Ovary (tissue), 9 donors: Measurements from ENCODE around the gene PCSK5. TPM values are rescaled to one million over a fixed set of nuclear protein-coding genes. Genes with fewer than 3 reads are reported as not detected.

Experiments used
- DNase-seq, 5 donors: peaks; one replicate each; pipeline ENCODE4 v3.0.0-alpha.2; 2019 to 2020
- H3K27ac ChIP-seq, 2 donors: fragments of 200-600 bp; one replicate each; pipeline versions ENCODE4 v1.5.1 to v1.8.0; 2019 to 2022
- H3K27me3 ChIP-seq: fragments of 200-600 bp; one replicate; pipeline ENCODE4 v1.8.0; 2022
- H3K36me3 ChIP-seq: fragments of 200-600 bp; sonication (generic); one replicate; pipeline ENCODE4 v1.5.1; 2019
- H3K4me1 ChIP-seq: one replicate; pipeline ENCODE4 v1.8.1; 2013; ENCODE audit warnings: mild to moderate bottlenecking, moderate library complexity; ENCODE audit not compliant: insufficient read depth
- H3K4me3 ChIP-seq: fragments of 200-600 bp; sonication (generic); one replicate; pipeline ENCODE4 v1.5.1; 2017
- H3K9me3 ChIP-seq, 2 donors: fragments of 200-600 bp in 1 of 2; sonication (generic) in 1 of 2; one replicate each; pipeline versions ENCODE4 v1.5.1 to v1.8.1; 2013 to 2019; ENCODE audit warnings: mild to moderate bottlenecking in 1 of 2, moderate library complexity in 1 of 2
- EP300 ChIP-seq: sonication (generic); formaldehyde crosslinking; IDR thresholded peaks from one replicate; pipeline ENCODE4 v1.6.1; 2017; ENCODE audit warnings: antibody characterized with exemption
- POLR2A ChIP-seq: fragments of 450-650 bp; IDR thresholded peaks from one replicate; pipeline ENCODE4 v1.6.1; 2017; ENCODE audit warnings: antibody characterized with exemption, mild to moderate bottlenecking, moderate library complexity
- WGBS, 3 donors: extraction: QIAGEN DNeasy Blood & Tissue Kit in 1 of 3; methylation state at CpG; one replicate each; pipeline versions ENCODE4 v1.1.5 to v1.1.7; 2013 to 2017; 5-methylcytosine and 5-hydroxymethylcytosine counted together
- intact Hi-C, 4 donors: fragments of 100-400 bp; cut with DNase I; formaldehyde crosslinking; loops; one replicate each; pipeline versions ENCODE4 v1.11.0 to v1.15.1; 2022 to 2023
- polyA plus RNA-seq, 2 donors: library from polyadenylated mRNA; stranded (reverse); fragments of 200-250 nt in 1 of 2; fragments of 350-450 nt in 1 of 2; fragmentation: Illumina TruSeq in 1 of 2; extraction: RNeasy Lipid Tissue Mini Kit (QIAGEN cat#74804) in 1 of 2; gene quantifications; one replicate each; pipeline ENCODE4 v1.2.3, GENCODE V29; 2013 to 2014
- total RNA-seq, 7 donors: library from RNA; depleted of rRNA in 2 of 7; stranded (reverse); fragments of >200 nt in 2 of 7; fragmentation: NEBNext Ultra II Directional in 3 of 7; extraction: Animal tissue kit (Norgen Biotek cat#: 25700) in 3 of 7; gene quantifications; one replicate each; pipeline versions ENCODE4 v1.1.0 to v1.2.4, GENCODE V29; 2016 to 2023
- TF ChIP-seq, protein P1 (sequence below), 3 donors: fragments of 450-650 bp in 2 of 3; fragments of 200-600 bp in 1 of 3; IDR thresholded peaks; one replicate each; pipeline versions ENCODE4 v1.5.1 to v1.8.0; 2016 to 2022; ENCODE audit warnings: antibody characterized with exemption in 3 of 3, mild to moderate bottlenecking in 1 of 3
- donor health status: DM: no; HTN: no; CAD: no; lungs with moderate emphysema.
- donor health status: DM: no; HTN: no; CAD: no.
- donor health status: Bipolar disorder and iron deficiency.
- donor health status: DM: yes; HTN: yes; CAD: no.
- donor health status: DM: no; HTN: no; CAD: no.
- donor health status: DM: yes; HTN: yes; CAD: no.

The PCSK5 gene
- total and polyA plus RNA-seq, 9 donors: 12.7 to 41.8 (median 28.3) TPM

DNA sequence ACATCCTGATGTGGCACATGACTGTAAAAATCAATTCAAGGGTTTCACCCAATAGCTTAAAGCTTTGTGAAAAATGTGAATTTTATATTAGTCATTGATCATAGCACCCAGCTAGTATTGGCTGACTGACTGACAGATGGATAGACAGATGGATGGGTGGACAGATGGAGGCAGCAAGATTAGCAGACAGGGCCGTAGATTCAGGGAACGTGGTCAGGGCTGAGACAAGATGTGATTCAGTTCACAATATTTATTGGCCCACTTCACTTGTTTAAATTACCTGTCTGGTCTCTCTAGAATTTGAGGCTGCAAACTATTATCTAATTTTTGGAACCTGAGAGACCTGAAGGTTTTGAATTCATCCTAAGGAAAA lies 12.0 kb upstream of the PCSK5 start:
- no peak for DNase-seq
- TF ChIP-seq POLR2A (no peak), EP300 (no peak)
- TF ChIP-seq, protein P1, sequence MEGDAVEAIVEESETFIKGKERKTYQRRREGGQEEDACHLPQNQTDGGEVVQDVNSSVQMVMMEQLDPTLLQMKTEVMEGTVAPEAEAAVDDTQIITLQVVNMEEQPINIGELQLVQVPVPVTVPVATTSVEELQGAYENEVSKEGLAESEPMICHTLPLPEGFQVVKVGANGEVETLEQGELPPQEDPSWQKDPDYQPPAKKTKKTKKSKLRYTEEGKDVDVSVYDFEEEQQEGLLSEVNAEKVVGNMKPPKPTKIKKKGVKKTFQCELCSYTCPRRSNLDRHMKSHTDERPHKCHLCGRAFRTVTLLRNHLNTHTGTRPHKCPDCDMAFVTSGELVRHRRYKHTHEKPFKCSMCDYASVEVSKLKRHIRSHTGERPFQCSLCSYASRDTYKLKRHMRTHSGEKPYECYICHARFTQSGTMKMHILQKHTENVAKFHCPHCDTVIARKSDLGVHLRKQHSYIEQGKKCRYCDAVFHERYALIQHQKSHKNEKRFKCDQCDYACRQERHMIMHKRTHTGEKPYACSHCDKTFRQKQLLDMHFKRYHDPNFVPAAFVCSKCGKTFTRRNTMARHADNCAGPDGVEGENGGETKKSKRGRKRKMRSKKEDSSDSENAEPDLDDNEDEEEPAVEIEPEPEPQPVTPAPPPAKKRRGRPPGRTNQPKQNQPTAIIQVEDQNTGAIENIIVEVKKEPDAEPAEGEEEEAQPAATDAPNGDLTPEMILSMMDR (IDR thresholded peaks at IDR 0.05): no peak
- H3K9me3 ChIP-seq: no peaks in the 10 kb centered on the region
- H3K27ac ChIP-seq: no peak overlapping the region
- no peaks in the 10 kb centered on the region for H3K36me3 ChIP-seq
- intact Hi-C loops: no loop called here
- H3K4me1 ChIP-seq: peaks cover 1% of the 10 kb centered on the region
- WGBS, 3 donors: 84 to 90% (median 88%) methylated on average over 2 of the region's 2 CpGs
- H3K27me3 ChIP-seq: no peaks in the 10 kb centered on the region
- H3K4me3 ChIP-seq: no peak overlapping the region

DNA sequence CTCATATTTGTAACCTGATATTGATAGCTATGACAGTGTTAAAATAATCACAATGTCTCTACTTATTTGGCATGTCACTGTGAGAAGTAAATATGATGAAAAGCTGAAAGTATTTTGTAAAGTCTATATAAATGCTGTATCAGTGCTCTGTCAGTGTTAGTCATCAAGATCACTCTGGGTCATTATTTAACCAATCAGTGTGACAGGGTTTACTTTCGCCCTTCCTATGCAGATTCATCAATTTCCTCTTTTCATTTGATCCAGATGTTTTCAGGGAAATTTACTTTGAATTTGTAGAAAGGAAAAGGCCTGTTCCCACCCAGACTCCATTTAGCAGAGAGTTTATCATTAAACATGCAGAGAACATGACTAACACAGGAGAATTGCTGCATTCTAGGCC lies 9.9 kb upstream of the PCSK5 start:
- Histone ChIP-seq H3K36me3 (no peaks in the 10 kb centered on the region), H3K27me3 (no peaks in the 10 kb centered on the region), H3K27ac (no peak overlapping the region), H3K4me1 (peaks cover 1% of the 10 kb centered on the region), H3K9me3 (no peaks in the 10 kb centered on the region), H3K4me3 (no peak overlapping the region)
- TF ChIP-seq, protein P1 (IDR thresholded peaks at IDR 0.05): no peak
- TF ChIP-seq POLR2A (no peak), EP300 (no peak)
- 87 to 100% (median 95%) methylated on average over 1 of the region's 1 CpG for WGBS, 3 donors
- intact Hi-C loops: no loop called here
- no peak for DNase-seq

DNA sequence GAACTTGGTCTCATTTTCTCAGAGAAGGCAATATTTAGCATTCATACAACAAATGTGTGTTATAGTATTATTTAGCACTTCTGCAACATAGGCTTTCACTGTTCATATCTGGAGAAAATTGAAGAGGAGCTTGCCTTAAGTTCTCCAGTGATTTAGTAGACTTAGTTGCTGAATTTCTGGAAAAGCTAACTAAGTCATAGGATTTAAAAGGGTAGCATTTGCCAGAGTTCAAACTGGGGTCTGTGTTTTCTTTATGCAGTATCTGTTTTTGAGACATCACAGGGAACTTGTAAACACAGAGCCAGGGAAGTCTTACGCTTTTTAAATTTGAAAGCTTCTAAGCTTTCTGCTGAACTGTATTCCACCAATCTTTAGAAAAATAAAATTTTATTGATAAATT lies 8.7 kb upstream of the PCSK5 start:
- Histone ChIP-seq H3K4me3 (no peak overlapping the region), H3K9me3 (no peaks in the 10 kb centered on the region), H3K4me1 (peaks cover 1% of the 10 kb centered on the region), H3K27ac (peak overlapping the region in 1 of 2 donors; percentile 6), H3K36me3 (no peaks in the 10 kb centered on the region), H3K27me3 (no peaks in the 10 kb centered on the region)
- DNase-seq: no peak
- intact Hi-C loops: no loop called here
- TF ChIP-seq, protein P1 (IDR thresholded peaks at IDR 0.05): no peak
- WGBS, 3 donors: 15 to 24% (median 18%) methylated on average over 1 of the region's 1 CpG

DNA sequence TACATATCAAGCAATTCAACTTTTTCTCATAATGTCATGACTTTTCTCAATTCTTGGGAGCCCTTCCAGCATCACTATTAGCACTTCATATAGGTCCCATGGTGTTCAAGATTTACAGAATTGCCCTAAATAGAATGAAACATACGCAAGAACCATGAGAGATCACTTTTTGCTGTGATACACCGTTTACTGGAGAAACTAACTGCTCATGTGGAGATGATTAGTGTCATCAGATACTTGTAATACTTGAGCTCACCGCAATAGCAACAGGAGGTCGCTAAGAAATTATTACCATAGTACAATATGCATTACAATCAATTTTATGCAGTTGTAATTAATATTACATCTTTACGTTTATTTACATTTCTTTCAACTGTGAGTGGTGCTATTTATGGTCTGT lies 4.8 kb upstream of the PCSK5 start:
- peaks cover 1% of the 10 kb centered on the region for H3K4me1 ChIP-seq
- TF ChIP-seq EP300: no peak
- no peak for TF ChIP-seq POLR2A
- TF ChIP-seq, protein P1 (IDR thresholded peaks at IDR 0.05): no peak
- 74 to 94% (median 89%) methylated on average over 5 of the region's 5 CpGs for WGBS, 3 donors
- intact Hi-C loops: no loop called here
- no peak overlapping the region for H3K4me3 ChIP-seq
- H3K27me3 ChIP-seq: no peaks in the 10 kb centered on the region
- DNase-seq: no peak
- H3K27ac ChIP-seq: no peak overlapping the region
- H3K36me3 ChIP-seq: no peaks in the 10 kb centered on the region
- H3K9me3 ChIP-seq: no peaks in the 10 kb centered on the region

DNA sequence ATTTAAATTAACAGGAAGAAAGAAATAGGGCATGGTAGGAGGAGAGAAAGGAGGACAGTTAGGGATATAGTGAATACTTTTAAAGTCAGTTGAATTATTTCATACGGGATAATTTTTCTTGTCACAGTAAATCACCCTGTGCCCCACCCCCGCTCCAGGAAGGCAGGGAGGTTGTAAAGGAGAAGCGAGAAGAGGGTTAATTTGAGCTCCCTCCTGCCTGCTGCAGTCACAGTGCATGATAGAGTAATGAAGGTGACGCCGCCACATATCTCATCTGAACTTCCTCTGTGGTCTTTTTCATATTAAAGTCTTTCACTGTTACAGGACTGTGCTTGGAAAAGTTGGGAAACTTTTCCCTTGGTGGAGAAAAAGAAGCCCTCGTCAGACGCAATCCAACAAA lies 896 bp upstream of the PCSK5 start:
- Histone ChIP-seq H3K4me1 (peaks cover 5% of the 10 kb centered on the region), H3K9me3 (no peaks in the 10 kb centered on the region), H3K36me3 (no peaks in the 10 kb centered on the region), H3K27ac (peak overlapping the region; percentile 91 to 94), H3K4me3 (peak overlapping the region; percentile 68), H3K27me3 (no peaks in the 10 kb centered on the region)
- 1 to 3% (median 2%) methylated on average over 7 of the region's 7 CpGs for WGBS, 3 donors
- DNase-seq: peak in 1 of 5 donors; percentile 28
- intact Hi-C loops: no loop called here
- no peak for TF ChIP-seq EP300
- TF ChIP-seq, protein P1 (IDR thresholded peaks at IDR 0.05): no peak
- TF ChIP-seq POLR2A: no peak
